Activated CD8-positive, alpha-beta memory T cell treated with anti-CD3 and anti-CD28 coated beads, Interleukin-2, amount 50 U/mL, for 1 hour (primary cell): Measurements from ENCODE around the gene ATXN7.

Experiments
- DNase-seq: peaks from one replicate; pipeline ENCODE4 v3.0.0-alpha.2; 2020; ENCODE audit errors: extremely low read depth

ATXN7 gene

GRCh38 chr3:63986146-63986545, 122.5 kb downstream of the ATXN7 start:
- no peak for DNase-seq

DNA sequence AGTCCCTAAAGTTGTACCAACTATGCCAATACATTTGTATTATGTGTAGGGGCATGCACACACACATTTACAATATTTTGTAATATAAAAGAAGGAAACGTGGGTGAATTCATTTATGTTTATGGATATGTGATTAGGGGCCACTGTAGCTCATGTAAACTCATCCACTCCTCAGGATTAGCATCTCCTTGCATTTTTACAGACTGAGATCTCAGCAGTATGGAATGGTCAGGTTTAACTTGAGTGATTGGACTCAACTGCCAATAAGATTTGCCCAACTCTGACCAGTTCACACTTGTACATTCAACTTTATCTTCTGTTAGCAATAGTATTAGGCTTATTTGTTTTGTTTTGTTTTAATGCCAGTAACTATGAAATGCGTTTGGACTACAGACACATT, 123.2 kb downstream of the ATXN7 start:
- DNase-seq, result no peak

DNA sequence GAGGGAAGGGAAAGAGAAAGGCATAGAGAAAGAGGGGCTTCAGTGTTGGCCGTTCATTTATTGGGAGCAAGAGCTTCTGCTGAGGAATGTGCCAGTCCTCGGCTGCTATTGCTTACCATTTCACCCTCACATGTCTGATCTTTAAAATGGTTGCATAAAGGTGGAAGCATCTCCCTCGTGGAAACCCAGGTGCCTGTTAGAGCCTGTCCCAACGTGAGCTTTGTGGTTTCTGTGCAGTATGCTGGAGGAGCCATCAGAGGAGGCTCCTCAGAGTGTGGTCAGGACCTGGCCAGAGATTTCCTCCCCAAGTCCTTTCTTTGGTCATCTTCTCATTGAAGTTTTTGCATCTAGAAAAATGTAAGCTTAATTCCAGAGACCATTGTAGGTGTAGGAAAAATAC, 125.3 kb downstream of the ATXN7 start:
- no peak for DNase-seq

GRCh38 chr3:63990204-63990603, 126.5 kb downstream of the ATXN7 start:
- DNase-seq, result no peak

DNA sequence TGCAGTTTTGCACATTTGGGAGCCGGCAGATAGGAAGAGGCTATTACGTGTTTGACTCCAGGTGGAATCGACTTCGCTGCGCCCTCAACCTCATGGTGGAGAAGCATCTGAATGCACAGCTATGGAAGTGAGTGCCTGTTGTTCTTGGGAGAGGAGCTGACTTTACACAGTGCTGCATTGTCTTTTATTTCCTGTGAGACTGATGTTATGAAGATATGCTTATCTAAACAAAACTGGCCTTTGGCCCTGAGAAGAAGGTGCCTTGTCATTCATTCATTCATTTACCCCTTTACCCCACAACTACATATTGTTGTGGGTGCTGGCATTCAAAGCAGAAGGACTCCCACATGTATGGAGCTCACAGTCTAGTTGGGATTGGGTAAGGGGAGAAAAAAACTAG, 127.1 kb downstream of the ATXN7 start:
- DNase-seq, result no peak

- no peak for DNase-seq
Observed at GRCh38 chr3:63991666-63992065, 128.0 kb downstream of the ATXN7 start.

- DNase-seq, result no peak
Observed at GRCh38 chr3:63992516-63993209, 129.0 kb downstream of the ATXN7 start.

- DNase-seq, result peak; percentile 27
Observed at GRCh38 chr3:63993653-63994079, 130.0 kb downstream of the ATXN7 start.

GRCh38 chr3:63995086-63995485, 131.4 kb downstream of the ATXN7 start:
- DNase-seq, result no peak

GRCh38 chr3:63998852-63999754, 135.4 kb downstream of the ATXN7 start:
- no peak for DNase-seq

DNA sequence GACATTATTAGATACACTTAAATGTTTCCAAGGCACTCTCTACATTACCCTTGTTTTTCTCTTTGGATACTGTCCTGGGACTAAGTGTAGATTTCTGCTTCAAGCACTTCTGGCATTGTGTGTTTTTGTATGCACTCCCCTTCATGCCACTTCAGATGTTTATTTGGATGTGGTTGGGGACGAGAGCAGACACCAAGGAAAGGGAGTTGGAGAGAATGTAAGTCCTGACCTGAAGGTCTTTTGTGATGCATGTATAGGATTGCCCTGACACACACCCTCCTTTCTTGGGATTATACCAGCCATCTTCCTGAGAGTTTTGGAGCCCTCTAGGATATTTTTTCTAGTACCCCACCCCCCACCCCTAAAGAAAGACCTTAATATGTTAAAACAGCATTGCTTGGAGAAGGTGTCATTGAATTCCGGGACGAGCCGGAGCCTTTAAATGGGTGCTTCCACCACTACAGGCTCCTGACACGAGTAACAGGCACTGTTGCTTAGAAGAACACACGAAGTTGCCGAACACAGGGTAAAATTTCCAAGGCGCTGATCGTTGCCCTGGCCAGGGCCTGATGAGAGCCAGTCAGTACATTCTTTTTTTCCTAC, 136.9 kb downstream of the ATXN7 start:
- no peak for DNase-seq

GRCh38 chr3:64002233-64002632, 138.6 kb downstream of the ATXN7 start:
- DNase-seq, result no peak

- DNase-seq, result no peak
Observed at GRCh38 chr3:64003589-64003988, 139.9 kb downstream of the ATXN7 start.

- no peak for DNase-seq
Observed at GRCh38 chr3:64008017-64008416, 144.3 kb downstream of the ATXN7 start.

- DNase-seq, result no peak
Observed at GRCh38 chr3:64008487-64009351, 145.1 kb downstream of the ATXN7 start.

DNA sequence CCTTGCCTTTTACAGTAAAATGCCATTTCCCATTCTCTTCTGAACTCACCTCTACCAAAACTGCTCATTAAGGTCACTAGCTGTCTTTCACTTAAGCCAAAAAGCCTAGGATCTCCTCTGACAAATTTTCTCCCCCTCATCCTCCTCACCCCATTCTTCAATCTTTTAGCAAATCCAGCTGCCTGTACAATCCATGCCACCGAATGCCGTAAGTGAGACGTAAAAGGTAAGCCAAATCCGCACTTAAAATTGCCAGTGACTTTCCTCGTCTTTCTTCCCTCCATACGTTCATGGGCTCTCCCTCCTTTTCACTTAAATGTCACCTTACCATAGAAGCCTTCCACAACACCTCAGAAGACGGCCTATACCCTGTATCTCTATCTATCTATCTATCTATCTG, 145.9 kb downstream of the ATXN7 start:
- DNase-seq, result no peak

- DNase-seq, result no peak
Observed at GRCh38 chr3:64010199-64010598, 146.5 kb downstream of the ATXN7 start.

GRCh38 chr3:64011685-64012084, 148.0 kb downstream of the ATXN7 start:
- no peak for DNase-seq

DNA sequence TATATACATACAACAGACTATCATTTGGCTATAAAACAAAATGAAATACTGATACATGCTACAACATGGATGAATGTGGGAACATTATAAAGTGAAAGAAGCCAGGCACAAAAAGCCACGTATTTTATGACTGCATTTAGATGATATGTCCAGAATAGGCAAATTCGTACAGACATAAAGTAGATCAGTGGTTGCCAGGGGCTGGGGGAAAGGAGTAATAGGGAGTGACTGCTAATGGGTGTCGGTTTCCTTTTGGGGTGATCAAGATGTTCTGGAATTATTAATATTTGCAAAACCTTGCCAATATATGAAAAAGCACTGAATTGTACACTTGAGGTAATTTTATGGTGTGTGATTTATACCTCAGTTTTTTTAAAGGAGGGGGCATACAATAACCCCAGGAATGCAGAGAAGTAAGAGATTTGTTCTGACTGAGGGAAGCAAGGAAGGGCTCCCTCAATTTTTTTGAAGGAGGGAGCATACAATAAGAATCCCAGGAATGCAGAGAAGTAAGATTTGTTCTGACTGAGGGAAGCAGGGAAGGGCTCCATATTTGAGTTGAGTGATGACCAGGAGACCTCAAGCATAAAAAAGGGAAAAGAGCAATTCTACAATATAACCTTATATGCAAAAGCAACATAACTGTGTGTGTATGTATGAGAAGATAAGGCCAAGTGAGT, 153.4 kb downstream of the ATXN7 start:
- no peak for DNase-seq

DNA sequence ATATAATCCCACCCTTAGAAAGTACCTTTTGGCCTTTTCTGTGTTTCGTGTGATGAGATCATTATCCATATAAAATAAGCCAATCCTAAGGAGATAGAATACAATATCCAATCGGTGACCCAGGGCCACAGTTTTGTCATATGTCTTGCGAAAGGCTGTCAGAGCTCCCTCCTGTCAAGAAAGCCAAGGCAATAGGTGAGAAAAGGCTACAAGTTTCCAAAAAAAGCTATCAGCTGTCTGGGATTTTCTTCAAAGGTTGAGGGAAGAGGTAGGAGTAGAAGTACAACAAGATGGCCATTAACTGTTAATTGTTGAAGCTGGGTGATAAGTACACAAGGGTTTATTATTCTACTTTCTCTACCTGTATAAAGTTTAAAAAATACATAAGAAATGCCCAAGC, 155.6 kb downstream of the ATXN7 start:
- no peak for DNase-seq

DNA sequence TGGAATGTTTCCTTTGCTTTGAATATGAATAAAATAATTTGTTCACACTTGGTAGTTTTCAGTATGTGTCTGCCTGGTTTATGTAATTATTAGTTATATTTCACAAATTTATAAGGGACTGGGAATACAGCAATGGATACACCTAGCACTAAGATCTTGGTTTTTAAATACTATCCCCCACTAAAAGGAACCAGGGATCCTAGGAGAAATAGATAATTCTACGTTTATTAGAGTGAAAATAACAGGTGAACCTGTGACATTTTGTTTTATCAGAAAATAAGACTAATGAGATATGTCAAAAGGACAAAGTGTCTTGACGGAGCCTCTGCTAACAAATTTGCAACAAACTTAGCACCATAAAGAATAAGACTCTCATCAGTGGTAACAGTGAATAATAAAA, 156.2 kb downstream of the ATXN7 start:
- DNase-seq, result no peak
